GM21528 (cell line): ENCODE data around the gene SAMD15.
"Not testable (repeated sequence)": the region's sequence is repeated elsewhere in the genome, so short reads cannot be mapped to it uniquely, and the experiment has no call there.

Experiments
- ATAC-seq: cut with Tn5 transposase; IDR thresholded peaks from one replicate; pipeline ENCODE4 v1.9.1; 2021; ENCODE audit warnings: mild to moderate bottlenecking, moderate library complexity; ENCODE audit not compliant: unreplicated experiment, low FRiP score

Gene SAMD15

GRCh38 chr14:77376771-77377501, at the start of gene SAMD15, which contains the start of gene TMED8:
SAMD15 (plus strand) TSS chr14:77377379; CDS start chr14:77377419, 40 bp downstream.
TMED8 (minus strand) TSS chr14:77377094; CDS start chr14:77377053, 41 bp downstream.
- ATAC-seq: peak; percentile 90

DNA sequence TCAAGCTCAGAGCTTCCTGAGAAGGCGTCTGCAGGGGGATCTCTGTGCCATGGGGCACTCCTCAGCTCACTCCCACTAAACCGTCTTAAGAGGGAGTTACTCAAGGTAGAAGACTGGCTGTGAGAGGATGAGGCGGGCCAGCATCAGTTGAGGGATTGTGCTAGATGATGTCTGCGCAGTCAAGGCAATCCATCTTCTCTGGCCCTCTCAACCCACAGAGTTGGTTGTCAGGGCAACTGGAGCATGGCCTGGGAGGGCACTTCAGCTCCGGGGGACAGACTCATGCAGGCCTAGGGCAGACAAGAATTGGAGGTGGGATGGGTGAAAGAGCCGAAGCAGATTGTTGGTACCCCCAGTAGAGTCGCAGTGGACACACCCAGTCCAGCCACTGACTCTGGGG, 47.3 kb upstream of the SAMD15 start:
- no peak for ATAC-seq

DNA sequence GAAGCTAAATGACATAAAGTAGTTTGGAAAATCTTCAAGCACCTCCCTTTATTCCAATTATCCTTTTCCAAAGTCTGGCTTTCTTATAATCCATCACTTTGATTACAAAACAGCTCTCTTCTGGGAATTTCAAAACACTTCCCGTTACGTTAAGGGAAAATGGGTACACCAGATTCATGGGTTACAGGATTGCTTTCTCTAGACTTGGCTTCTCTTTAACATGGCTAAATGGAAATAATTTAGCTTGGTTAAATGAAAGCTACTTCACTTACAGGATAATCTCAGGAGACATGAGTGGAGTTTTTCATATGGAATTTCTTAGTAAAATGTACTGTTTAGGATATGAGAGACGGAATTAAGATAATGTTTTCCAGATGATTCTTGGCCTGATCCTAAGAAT, 41.6 kb upstream of the SAMD15 start:
- ATAC-seq: no peak

GRCh38 chr14:77337255-77337654, 39.9 kb upstream of the SAMD15 start:
- ATAC-seq: not testable (repeated sequence)

- ATAC-seq: no peak
These were observed 39.3 kb upstream of the SAMD15 start for GRCh38 chr14:77337880-77338279.

DNA sequence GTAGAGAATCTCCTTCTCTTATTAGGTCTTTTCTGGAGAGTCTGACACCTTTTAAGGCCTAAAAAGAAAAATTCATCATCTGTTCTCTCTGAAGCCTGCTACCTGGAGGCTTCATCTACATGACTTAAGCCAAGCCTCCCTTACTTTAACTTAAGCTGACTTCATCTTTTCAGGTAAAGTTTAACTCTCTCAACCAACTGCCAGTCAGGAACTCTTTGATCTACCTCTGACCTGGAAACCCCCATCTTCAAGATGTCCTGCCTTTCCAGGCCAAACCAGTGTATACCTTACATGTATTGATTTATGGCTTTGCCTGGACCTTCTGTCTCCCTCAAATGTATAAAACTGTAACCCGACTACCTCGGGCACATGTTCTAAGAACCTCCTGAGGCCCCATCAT, 38.9 kb upstream of the SAMD15 start:
- ATAC-seq: no peak

DNA sequence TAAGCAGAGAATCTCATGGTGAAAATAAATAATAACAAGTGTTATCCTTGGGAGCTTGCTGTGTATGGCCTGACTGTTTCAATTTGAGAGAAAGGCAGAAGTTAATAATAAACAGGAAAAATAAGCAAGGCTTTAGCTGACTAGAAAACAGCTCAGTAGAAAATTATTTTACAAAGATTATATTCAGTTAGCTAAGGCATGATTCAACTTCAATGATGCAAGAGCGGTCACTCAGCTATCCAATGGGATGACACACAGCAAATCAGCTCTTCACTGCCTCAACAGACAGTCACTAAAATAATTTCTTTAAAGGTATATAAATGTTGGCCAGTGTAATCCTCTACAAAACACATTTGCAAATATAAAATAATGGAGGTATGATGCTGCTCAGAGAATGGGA, 37.8 kb upstream of the SAMD15 start:
- no peak for ATAC-seq

GRCh38 chr14:77340389-77340788, 36.8 kb upstream of the SAMD15 start:
- no peak for ATAC-seq

GRCh38 chr14:77342726-77343397, 34.3 kb upstream of the SAMD15 start:
- no peak for ATAC-seq

DNA sequence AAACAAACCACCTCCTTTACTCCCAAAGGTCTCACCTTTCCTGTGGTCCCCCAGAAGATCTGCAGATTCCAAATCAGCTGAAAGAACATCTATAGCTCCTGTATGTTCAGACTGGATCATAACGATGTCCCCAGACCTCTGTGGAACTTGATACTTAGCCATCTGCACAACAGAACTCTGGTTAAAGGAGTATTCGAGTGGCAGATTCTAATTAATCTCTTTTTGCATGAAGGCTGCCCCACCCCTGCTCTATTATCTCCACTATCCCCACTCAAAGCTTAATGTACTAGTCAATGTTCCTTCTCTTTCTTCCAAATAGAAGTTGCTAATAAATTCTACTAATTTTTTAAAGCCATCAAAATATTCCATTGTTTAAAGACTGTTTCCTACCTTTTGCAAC, 33.5 kb upstream of the SAMD15 start:
- no peak for ATAC-seq

DNA sequence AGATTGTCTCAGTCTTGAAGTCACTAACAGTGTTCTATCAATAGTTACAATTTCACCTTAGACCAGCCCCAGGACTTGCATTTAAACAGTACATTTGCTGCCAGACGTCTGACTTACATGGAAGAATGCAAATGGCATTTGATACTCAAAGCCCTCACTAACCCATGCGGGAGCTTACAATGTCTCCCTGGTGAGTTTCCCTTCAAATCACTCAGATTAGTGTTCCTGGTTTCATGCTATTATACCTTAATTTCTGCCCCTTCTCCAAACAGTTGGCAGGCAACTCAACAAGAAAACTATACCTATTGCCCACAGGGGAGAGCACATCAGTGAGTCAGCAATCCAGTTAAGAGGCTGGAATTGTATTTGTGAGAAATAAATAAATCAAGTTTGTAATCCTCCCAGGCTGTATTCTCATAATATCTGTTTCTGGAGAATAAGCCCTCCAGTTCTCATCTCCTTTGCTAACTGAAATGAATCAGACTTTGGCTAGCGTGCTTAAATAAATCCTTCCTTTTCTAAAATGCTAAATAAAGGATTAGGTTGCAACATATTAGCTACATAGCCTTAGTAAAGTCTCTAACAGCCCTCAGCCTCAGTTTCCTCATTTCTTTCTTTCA, 32.7 kb upstream of the SAMD15 start:
- no peak for ATAC-seq

DNA sequence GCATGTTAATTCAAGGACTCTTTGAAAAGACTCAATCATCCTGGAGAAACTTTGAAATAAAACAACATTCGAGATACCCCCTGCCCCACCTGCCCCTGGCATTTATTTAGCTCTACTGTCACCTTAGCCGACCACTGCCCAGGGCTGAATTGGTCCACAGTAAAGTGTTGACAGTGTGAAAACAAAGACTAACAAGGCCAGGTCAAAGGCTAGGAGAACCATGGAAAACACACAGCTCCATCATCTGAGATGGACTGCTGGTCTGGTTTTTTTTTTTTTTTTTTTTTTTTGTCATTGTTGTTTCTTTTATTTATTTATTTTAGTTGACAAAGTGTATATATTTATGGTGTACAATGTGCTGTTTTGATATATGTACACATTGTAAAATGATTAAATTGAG, 30.7 kb upstream of the SAMD15 start:
- ATAC-seq: no peak

DNA sequence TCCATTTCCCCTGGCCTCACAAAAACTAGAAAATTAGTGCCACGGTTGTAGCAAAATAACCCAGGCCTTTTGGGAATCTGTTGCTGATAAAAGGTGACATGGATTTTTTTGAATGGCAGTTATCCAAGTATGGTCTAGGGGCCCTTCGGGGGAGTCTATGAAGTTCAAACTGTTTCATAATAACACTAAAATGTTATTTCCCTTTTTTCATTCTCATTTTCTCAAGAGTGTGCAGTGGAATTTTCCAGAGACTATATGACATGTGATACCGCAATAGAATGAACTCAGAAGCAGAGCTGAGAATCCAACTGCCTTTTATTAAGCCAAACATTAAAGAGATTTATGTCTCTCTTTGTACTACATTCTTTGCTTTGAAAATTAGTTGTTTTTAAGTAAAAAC, 29.4 kb upstream of the SAMD15 start:
- no peak for ATAC-seq

- no peak for ATAC-seq
These were observed 23.6 kb upstream of the SAMD15 start for GRCh38 chr14:77353469-77354141.

DNA sequence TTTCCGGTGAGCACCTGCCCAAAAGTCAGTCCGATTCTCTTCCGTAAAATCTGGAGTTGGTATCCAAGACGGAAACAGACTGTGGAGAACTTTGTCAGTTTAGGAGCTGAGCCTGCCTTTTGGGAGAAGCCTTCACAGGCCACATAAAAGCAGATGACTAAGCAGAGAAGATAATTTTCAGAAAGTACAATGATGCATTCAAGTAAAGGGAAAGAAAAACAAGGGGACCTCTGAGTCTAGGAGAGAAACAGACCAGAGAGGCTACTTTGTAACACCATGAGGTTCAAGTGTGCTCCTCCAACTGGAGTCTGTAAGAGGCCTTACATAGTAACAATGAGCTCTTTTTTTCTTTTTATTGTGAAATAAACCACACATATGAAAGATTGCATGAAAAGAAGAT, 21.4 kb upstream of the SAMD15 start:
- no peak for ATAC-seq

- ATAC-seq: no peak
These were observed 20.3 kb upstream of the SAMD15 start for GRCh38 chr14:77356899-77357298.

GRCh38 chr14:77359626-77360025, 17.6 kb upstream of the SAMD15 start:
- no peak for ATAC-seq

GRCh38 chr14:77364146-77364545, 13.0 kb upstream of the SAMD15 start:
- no peak for ATAC-seq

- ATAC-seq: no peak
These were observed 7.9 kb upstream of the SAMD15 start for GRCh38 chr14:77369285-77369684.

GRCh38 chr14:77372304-77372841, 4.8 kb upstream of the SAMD15 start:
- ATAC-seq: no peak
